ENCODE results near the gene ZC3H10. TPM values are rescaled to one million over a fixed set of nuclear protein-coding genes. Genes with fewer than 3 reads are reported as not detected.
A peak's percentile ranks its signal among the peaks of the same experiment; 100 is the strongest.

ZC3H10 gene
- total and polyA plus RNA-seq, 2 of the 13 experiments (the other 11 are each of a cell fraction or from before 2014, with no cell fraction given): 0.70 to 2.3 TPM

- no peak for TF ChIP-seq ZNF577 (CRISPR knock-in tag; IDR thresholded peaks at IDR 0.05; ENCODE audit: borderline replicate concordance, low read depth)
- peak; percentile 93 for TF ChIP-seq SAP130 (CRISPR knock-in tag; IDR thresholded peaks at IDR 0.05; ENCODE audit: low read depth)
- no peak for TF ChIP-seq NAIF1 (CRISPR knock-in tag; IDR thresholded peaks at IDR 0.05; ENCODE audit: borderline replicate concordance)
- TF ChIP-seq ADNP (CRISPR knock-in tag; IDR thresholded peaks at IDR 0.05): no peak
- TF ChIP-seq ZBED4 (CRISPR knock-in tag; IDR thresholded peaks at IDR 0.05; ENCODE audit: borderline replicate concordance): no peak
- TF ChIP-seq ZNF567 (CRISPR knock-in tag; IDR thresholded peaks at IDR 0.05; ENCODE audit: borderline replicate concordance): no peak
- peak; percentile 84 for TF ChIP-seq NR2F6 (IDR thresholded peaks at IDR 0.05)
- peak; percentile 84 for TF ChIP-seq NR2F6 (CRISPR knock-in tag; IDR thresholded peaks at IDR 0.05)
- no peak for TF ChIP-seq THAP8 (CRISPR knock-in tag; IDR thresholded peaks at IDR 0.05; ENCODE audit: borderline replicate concordance)
- no peak for TF ChIP-seq NCOR1 (IDR thresholded peaks at IDR 0.05; ENCODE audit: borderline replicate concordance, low read length)
- TF ChIP-seq AFF4 (CRISPR knock-in tag; IDR thresholded peaks at IDR 0.05): no peak
- TF ChIP-seq JUNB (CRISPR knock-in tag; IDR thresholded peaks at IDR 0.05; ENCODE audit: borderline replicate concordance): no peak
- peak; percentile 75 for TF ChIP-seq GATAD1 (CRISPR knock-in tag; IDR thresholded peaks at IDR 0.05)
- TF ChIP-seq KDM5A (IDR thresholded peaks at IDR 0.05; ENCODE audit: borderline replicate concordance, low read length): peak; percentile 82; the same call in 1 of the 2 replicates
- TF ChIP-seq MXD1 (CRISPR knock-in tag; IDR thresholded peaks at IDR 0.05): no peak
- TF ChIP-seq SRSF1 (optimal IDR thresholded peaks at IDR 0.05; ENCODE audit: low read depth, low read length): no peak
- TF ChIP-seq HMGXB4 (CRISPR knock-in tag; IDR thresholded peaks at IDR 0.05; ENCODE audit: borderline replicate concordance in 1 of 2, low read depth in 1 of 2): peak; percentile 47 to 72; a peak in 3 of 4 replicates
Observed at GRCh38 chr12:56119361-56119796, 1.3 kb downstream of the ZC3H10 start (continued).

All from HepG2 (cell line).